HG02610 (cell line): ENCODE data around the gene ATF6.
A peak's percentile ranks its signal among the peaks of the same experiment; 100 is the strongest.
"Not testable (repeated sequence)": the region's sequence is repeated elsewhere in the genome, so short reads cannot be mapped to it uniquely, and the experiment has no call there.

Experiments
- ATAC-seq: cut with Tn5 transposase; IDR thresholded peaks from one replicate; pipeline ENCODE4 v1.9.1; 2021; ENCODE audit warnings: mild to moderate bottlenecking, moderate library complexity; ENCODE audit not compliant: unreplicated experiment

ATF6 gene

GRCh38 chr1:161731981-161732718 lies 34.0 kb upstream of the ATF6 start:
- ATAC-seq, result no peak

- no peak for ATAC-seq
Observed at GRCh38 chr1:161733526-161733925, 32.6 kb upstream of the ATF6 start.

GRCh38 chr1:161735837-161736236 lies 30.3 kb upstream of the ATF6 start:
- ATAC-seq, result no peak

- ATAC-seq, result no peak
Observed at GRCh38 chr1:161736335-161736969, 29.7 kb upstream of the ATF6 start.

GRCh38 chr1:161737625-161738024 lies 28.5 kb upstream of the ATF6 start:
- ATAC-seq, result no peak

- peak; percentile 68 for ATAC-seq
Observed at GRCh38 chr1:161738627-161739287, 27.4 kb upstream of the ATF6 start.

GRCh38 chr1:161739865-161740566 lies 26.1 kb upstream of the ATF6 start:
- peak; percentile 19 for ATAC-seq

- ATAC-seq, result no peak
Observed at GRCh38 chr1:161740921-161741320, 25.2 kb upstream of the ATF6 start.

GRCh38 chr1:161743231-161743630 lies 22.9 kb upstream of the ATF6 start:
- ATAC-seq, result no peak

- no peak for ATAC-seq
Observed at GRCh38 chr1:161747801-161748200, 18.3 kb upstream of the ATF6 start.

GRCh38 chr1:161749509-161750407 lies 16.4 kb upstream of the ATF6 start, which contains the start of gene DUSP12:
DUSP12 (plus strand) TSS chr1:161749786; CDS start chr1:161749802, 16 bp downstream.
- ATAC-seq, result peak; percentile 95

- ATAC-seq, result no peak
Observed at GRCh38 chr1:161763522-161764098, 2.5 kb upstream of the ATF6 start.

- no peak for ATAC-seq
Observed at GRCh38 chr1:161768461-161768860, 2.3 kb downstream of the ATF6 start.

GRCh38 chr1:161768986-161769672 lies 3.0 kb downstream of the ATF6 start:
- no peak for ATAC-seq

GRCh38 chr1:161769673-161770045 lies 3.5 kb downstream of the ATF6 start:
- not testable (repeated sequence) for ATAC-seq

GRCh38 chr1:161770250-161770649 lies 4.1 kb downstream of the ATF6 start:
- ATAC-seq, result no peak

GRCh38 chr1:161771161-161771560 lies 5.0 kb downstream of the ATF6 start:
- ATAC-seq, result no peak

- no peak for ATAC-seq
Observed at GRCh38 chr1:161771973-161772372, 5.9 kb downstream of the ATF6 start.

- ATAC-seq, result no peak
Observed at GRCh38 chr1:161772397-161772796, 6.3 kb downstream of the ATF6 start.
